ENCODE measurements around the gene TAF3. TPM values are rescaled to one million over a fixed set of nuclear protein-coding genes. Genes with fewer than 3 reads are reported as not detected.

TAF3 gene
- total RNA-seq, 3 donors from 2014 or later, result 7.4 to 9.7 (median 9.2) TPM

GRCh38 chr10:7787150-7787856 is 31.0 kb upstream of the TAF3 start:
- H3K4me3 ChIP-seq, result peak overlapping the region; percentile 88 to 99 (median 96)
- no peak for TF ChIP-seq CTCF (IDR thresholded peaks at IDR 0.05)
- no peak for TF ChIP-seq POLR2AphosphoS5 (IDR thresholded peaks at IDR 0.05)
- no peak for TF ChIP-seq POLR2A (IDR thresholded peaks at IDR 0.05)
- H3K27me3 ChIP-seq, result no peaks in the 10 kb centered on the region
- no peaks in the 10 kb centered on the region for H3K9me3 ChIP-seq
- DNase-seq (ENCODE audit: low spot score in 2 of 2), result no peak
- H3K4me1 ChIP-seq, result peaks cover 0 to 6% of the 10 kb centered on the region in 2 donors
- peak overlapping the region; percentile 82 to 85 for H3K27ac ChIP-seq
- intact Hi-C loops (cut with DNase I; ENCODE audit: low total_unique reads), result no loop called here
- no peaks in the 10 kb centered on the region for H3K36me3 ChIP-seq

- no peak for TF ChIP-seq CTCF (IDR thresholded peaks at IDR 0.05)
- TF ChIP-seq POLR2AphosphoS5 (IDR thresholded peaks at IDR 0.05), result peak in 2 of 3 donors; percentile 69 to 74
- peak; percentile 34 for TF ChIP-seq POLR2A (IDR thresholded peaks at IDR 0.05)
- intact Hi-C loops (cut with DNase I; ENCODE audit: low total_unique reads), result loop anchor here (2.0 kb wide), 1 partner anchor 309 kb away; no protein-coding TSS in a partner anchor
- H3K4me1 ChIP-seq, result peaks cover 0 to 6% of the 10 kb centered on the region in 2 donors
These were observed 30.3 kb upstream of the TAF3 start, which contains the start of the genes ATP5F1C and KIN for GRCh38 chr10:7787857-7788638. Gene ATP5F1C, plus strand, starts transcription at chr10:7788177. Its CDS starts 31 bp downstream, at chr10:7788208. Gene KIN, minus strand, starts transcription at chr10:7787993. Its CDS starts 60 bp downstream, at chr10:7787933.

GRCh38 chr10:7788639-7789286 is 29.5 kb upstream of the TAF3 start:
- Histone ChIP-seq H3K27me3 (no peaks in the 10 kb centered on the region), H3K9me3 (no peaks in the 10 kb centered on the region), H3K36me3 (no peaks in the 10 kb centered on the region), H3K4me3 (peak overlapping the region; percentile 88 to 99 (median 96)), H3K27ac (peak overlapping the region; percentile 85 to 89), H3K4me1 (peaks cover 0 to 6% of the 10 kb centered on the region in 2 donors)
- DNase-seq (ENCODE audit: low spot score in 2 of 2), result no peak
- TF ChIP-seq POLR2AphosphoS5 (IDR thresholded peaks at IDR 0.05) (no peak), CTCF (IDR thresholded peaks at IDR 0.05) (no peak), POLR2A (IDR thresholded peaks at IDR 0.05) (no peak)
- intact Hi-C loops (cut with DNase I; ENCODE audit: low total_unique reads), result loop anchor here (2.0 kb wide), 1 partner anchor 308 kb away; no protein-coding TSS in a partner anchor

More at GRCh38 chr10:7787857-7788638, 30.3 kb upstream of the TAF3 start, which contains the start of the genes ATP5F1C and KIN:
- Histone ChIP-seq H3K36me3 (no peaks in the 10 kb centered on the region), H3K9me3 (no peaks in the 10 kb centered on the region), H3K27me3 (no peaks in the 10 kb centered on the region), H3K27ac (peak within 1 kb of the TSS; percentile 85 to 89), H3K4me3 (peak within 1 kb of the TSS; percentile 88 to 99 (median 96))
- DNase-seq (ENCODE audit: low spot score in 2 of 2), result peak; percentile 96

- Histone ChIP-seq H3K9me3 (no peaks in the 10 kb centered on the region), H3K4me1 (peaks cover 0 to 6% of the 10 kb centered on the region in 2 donors), H3K36me3 (no peaks in the 10 kb centered on the region), H3K27me3 (no peaks in the 10 kb centered on the region), H3K27ac (no peak overlapping the region), H3K4me3 (peak overlapping the region; percentile 88 to 99 (median 96))
- intact Hi-C loops (cut with DNase I; ENCODE audit: low total_unique reads), result loop anchor here (2.0 kb wide), 1 partner anchor 307 kb away; no protein-coding TSS in a partner anchor
- TF ChIP-seq POLR2A (IDR thresholded peaks at IDR 0.05), result no peak
- no peak for TF ChIP-seq POLR2AphosphoS5 (IDR thresholded peaks at IDR 0.05)
- TF ChIP-seq CTCF (IDR thresholded peaks at IDR 0.05), result no peak
- DNase-seq (ENCODE audit: low spot score in 2 of 2), result no peak
These were observed 28.9 kb upstream of the TAF3 start for GRCh38 chr10:7789390-7789789.

All from breast epithelium (tissue), 4 donors.